Heart left ventricle (tissue), 13 donors: ENCODE results near the gene GPLD1.

Source experiments
- POLR2A ChIP-seq, 2 donors: fragments of 450-650 bp; IDR thresholded peaks; one replicate each; pipeline ENCODE4 v1.6.1; 2017; ENCODE audit warnings: antibody characterized with exemption in 2 of 2, mild to moderate bottlenecking in 2 of 2, moderate library complexity in 2 of 2
- TF ChIP-seq, protein P1 (sequence below), 12 donors: fragments of 200-600 bp; sonication (generic) in 4 of 12; IDR thresholded peaks; one replicate each; pipeline versions ENCODE4 v1.5.0 to v1.8.0; 2018 to 2022; ENCODE audit warnings: antibody characterized with exemption in 12 of 12, mild to moderate bottlenecking in 5 of 12
- donor health status: ischemic (EF 13 %, LVEDD 7.1; RV severe dilation, severe dysfunction).
- donor health status: DM: no; HTN: yes; CAD: no.
- donor health status: DM: no; HTN: no; CAD: no.
- donor health status: ischemic (EF 25% LVEDD 6.9; RV normal size, moderate dysfunction).
- donor health status: ischemic (EF 25% LVEDD 5.7; RV mildly dilated, moderate dysfunction).
- donor health status: ischemic (EF 35%, LVEDD 5.7; RV mildly dilated, moderate dysfunction).
- donor health status: nonischemic (EF 11% LVEDD 7.7; RV severe dilation, severe dysfunction).
- donor health status: DM: yes; HTN: yes; CAD: no.
- donor health status: PGD.
- donor health status: ischemic (EF 29% LVEDD 5.4; RV normal size, mild dysfunction).
- donor health status: nonischemic (EF 23%, LVEDD 6.1; RV moderate dilation, normal function).

DNA sequence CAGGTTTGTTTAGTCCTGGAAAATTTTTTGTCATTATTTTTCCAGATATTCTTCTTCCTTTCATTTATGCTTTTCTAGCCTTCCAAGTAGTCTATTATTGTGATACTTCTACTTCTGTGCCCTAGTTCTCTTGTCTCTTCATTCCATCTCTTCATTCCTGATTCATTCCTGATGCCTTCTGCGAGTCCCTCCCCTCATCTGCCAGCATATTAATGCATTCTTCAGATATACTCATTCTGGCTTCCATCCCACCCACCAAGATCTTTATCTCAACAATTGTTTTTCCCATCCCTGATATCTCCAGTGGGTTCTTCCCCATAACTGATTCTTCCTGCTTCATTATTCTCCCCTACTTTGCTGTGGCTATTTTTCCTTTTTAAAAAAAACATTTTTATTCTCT, 40.6 kb upstream of the GPLD1 start:
- TF ChIP-seq, protein P1, sequence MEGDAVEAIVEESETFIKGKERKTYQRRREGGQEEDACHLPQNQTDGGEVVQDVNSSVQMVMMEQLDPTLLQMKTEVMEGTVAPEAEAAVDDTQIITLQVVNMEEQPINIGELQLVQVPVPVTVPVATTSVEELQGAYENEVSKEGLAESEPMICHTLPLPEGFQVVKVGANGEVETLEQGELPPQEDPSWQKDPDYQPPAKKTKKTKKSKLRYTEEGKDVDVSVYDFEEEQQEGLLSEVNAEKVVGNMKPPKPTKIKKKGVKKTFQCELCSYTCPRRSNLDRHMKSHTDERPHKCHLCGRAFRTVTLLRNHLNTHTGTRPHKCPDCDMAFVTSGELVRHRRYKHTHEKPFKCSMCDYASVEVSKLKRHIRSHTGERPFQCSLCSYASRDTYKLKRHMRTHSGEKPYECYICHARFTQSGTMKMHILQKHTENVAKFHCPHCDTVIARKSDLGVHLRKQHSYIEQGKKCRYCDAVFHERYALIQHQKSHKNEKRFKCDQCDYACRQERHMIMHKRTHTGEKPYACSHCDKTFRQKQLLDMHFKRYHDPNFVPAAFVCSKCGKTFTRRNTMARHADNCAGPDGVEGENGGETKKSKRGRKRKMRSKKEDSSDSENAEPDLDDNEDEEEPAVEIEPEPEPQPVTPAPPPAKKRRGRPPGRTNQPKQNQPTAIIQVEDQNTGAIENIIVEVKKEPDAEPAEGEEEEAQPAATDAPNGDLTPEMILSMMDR (IDR thresholded peaks at IDR 0.05) = no peak
- TF ChIP-seq POLR2A (IDR thresholded peaks at IDR 0.05) = no peak
